IMR-90 (cell line): Measurements from ENCODE around the gene FSIP2. TPM values are rescaled to one million over a fixed set of nuclear protein-coding genes. Genes with fewer than 3 reads are reported as not detected.

Experiments used
- ATAC-seq: fragments of 200-7000 bp; cut with Tn5 transposase; 2 replicates; pipeline ENCODE4 v1.9.1; 2020; ENCODE audit warnings: low read depth, mild to moderate bottlenecking, moderate library complexity
- BruUV-seq: library from RNA; stranded (reverse); fragments of 400-500 nt; replicated peaks from 2 replicates; lab custom pipeline; 2021; lab: Mats Ljungman, UMichigan
- CTCF ChIA-PET: fragments of 300-600 bp; formaldehyde crosslinking; extraction: SDS; loops from one replicate; lab custom pipeline; 2021; ENCODE audit warnings: antibody characterized with exemption; lab: Yijun Ruan, JAX
- POLR2A ChIA-PET: fragments of 300-600 bp; sonication (Branson Sonifier 250); formaldehyde crosslinking; loops from one replicate; lab custom pipeline; 2022; ENCODE audit warnings: antibody characterized with exemption; ENCODE audit not compliant: unreplicated experiment; lab: Charles Lee
- DNase-seq: peaks from one replicate; pipeline ENCODE4 v3.0.0; 2013
- H2AFZ ChIP-seq: replicated peaks from 2 replicates; pipeline ENCODE3; 2013; ENCODE audit warnings: low read length, mild to moderate bottlenecking; ENCODE audit not compliant: poor library complexity
- H2AK5ac ChIP-seq: 2 replicates; pipeline ENCODE4 v1.6.1; 2013; ENCODE audit warnings: low read depth, low read length, inconsistent platforms
- H2AK9ac ChIP-seq: replicated peaks from 2 replicates; pipeline ENCODE3; 2013; ENCODE audit warnings: mild to moderate bottlenecking, low read depth, low read length, moderate library complexity; ENCODE audit not compliant: poor library complexity
- H2BK120ac ChIP-seq: 2 replicates; pipeline ENCODE4 v1.6.1; 2013; ENCODE audit warnings: low read depth, low read length, inconsistent platforms
- H2BK15ac ChIP-seq: 3 replicates; pipeline ENCODE4 v1.6.1; 2013; ENCODE audit warnings: low read depth, low read length, inconsistent platforms
- H2BK20ac ChIP-seq: 2 replicates; pipeline ENCODE4 v1.6.1; 2013; ENCODE audit warnings: low read depth, mild to moderate bottlenecking, inconsistent platforms, low read length, moderate library complexity
- H2BK5ac ChIP-seq: 2 replicates; pipeline ENCODE4 v1.6.1; 2013; ENCODE audit warnings: mild to moderate bottlenecking, low read depth, low read length, inconsistent platforms; ENCODE audit not compliant: poor library complexity, severe bottlenecking
- H3K14ac ChIP-seq: replicated peaks from 2 replicates; pipeline ENCODE4 v1.6.1; 2013; ENCODE audit warnings: low read depth, low read length, inconsistent platforms
- H3K18ac ChIP-seq: 2 replicates; pipeline ENCODE4 v1.6.1; 2013; ENCODE audit warnings: low read depth, low read length, control low read depth
- H3K23ac ChIP-seq: 2 replicates; pipeline ENCODE4 v1.6.1; 2013; ENCODE audit warnings: low read depth, low read length, inconsistent platforms
- H3K27ac ChIP-seq: 2 replicates; pipeline ENCODE4 v1.5.1; 2013; ENCODE audit warnings: mild to moderate bottlenecking, control low read depth, low read length; ENCODE audit not compliant: insufficient read depth
- H3K27me3 ChIP-seq: 2 replicates; pipeline ENCODE4 v1.6.1; 2013; ENCODE audit warnings: low read length; ENCODE audit not compliant: control insufficient read depth, insufficient read depth
- H3K36me3 ChIP-seq: 2 replicates; pipeline ENCODE4 v1.6.1; 2013; ENCODE audit warnings: low read length, mixed read lengths; ENCODE audit not compliant: control insufficient read depth, insufficient read depth
- H3K4ac ChIP-seq: 2 replicates; pipeline ENCODE4 v1.6.1; 2013; ENCODE audit warnings: low read depth, low read length, inconsistent platforms
- H3K4me1 ChIP-seq: 2 replicates; pipeline ENCODE4 v1.6.1; 2013; ENCODE audit warnings: low read length, mixed read lengths; ENCODE audit not compliant: control insufficient read depth, insufficient read depth
- H3K4me2 ChIP-seq: 2 replicates; pipeline ENCODE4 v1.6.1; 2013; ENCODE audit warnings: low read depth, mild to moderate bottlenecking, control low read depth, low read length, moderate library complexity
- H3K4me3 ChIP-seq: 2 replicates; pipeline ENCODE4 v1.5.1; 2013; ENCODE audit warnings: low read depth, mild to moderate bottlenecking, control low read depth, low read length, moderate library complexity; ENCODE audit not compliant: insufficient read depth
- H3K56ac ChIP-seq: 2 replicates; pipeline ENCODE4 v1.6.1; 2013; ENCODE audit warnings: low read length, inconsistent platforms; ENCODE audit not compliant: insufficient read depth; ENCODE audit errors: extremely low read depth
- H3K79me1 ChIP-seq, 2 experiments: 2 replicates each; pipeline ENCODE4 v1.6.1; 2013; ENCODE audit warnings: low read length in 2 of 2, inconsistent platforms in 1 of 2, low read depth in 1 of 2
- H3K9ac ChIP-seq: 2 replicates; pipeline ENCODE4 v1.6.1; 2013; ENCODE audit warnings: low read depth, low read length, control low read depth
- H3K9me1 ChIP-seq: 2 replicates; pipeline ENCODE4 v1.6.1; 2013; ENCODE audit warnings: low read length, inconsistent platforms; ENCODE audit not compliant: insufficient read depth
- H3K9me3 ChIP-seq: 2 replicates; pipeline ENCODE4 v1.6.1; 2013; ENCODE audit warnings: low read length; ENCODE audit not compliant: control insufficient read depth, insufficient read depth
- H4K20me1 ChIP-seq: 2 replicates; pipeline ENCODE4 v1.6.1; 2013; ENCODE audit warnings: low read length, inconsistent platforms; ENCODE audit not compliant: insufficient read depth
- H4K5ac ChIP-seq: 2 replicates; pipeline ENCODE4 v1.6.1; 2013; ENCODE audit warnings: mild to moderate bottlenecking, low read depth, low read length, control low read depth
- H4K8ac ChIP-seq, 2 experiments: 2 replicates each; pipeline ENCODE4 v1.6.1; 2013; ENCODE audit warnings: low read depth in 2 of 2, low read length in 2 of 2, control low read depth in 1 of 2, inconsistent platforms in 1 of 2
- H4K91ac ChIP-seq: 2 replicates; pipeline ENCODE4 v1.6.1; 2013; ENCODE audit warnings: low read depth, low read length, inconsistent platforms; ENCODE audit not compliant: insufficient read depth
- BHLHE40 ChIP-seq: fragments of 150-350 bp; IDR thresholded peaks from 2 replicates; pipeline ENCODE4 v1.6.1; 2016; ENCODE audit warnings: mild to moderate bottlenecking, low read depth, low read length
- CTCF ChIP-seq: conservative IDR thresholded peaks from 2 replicates; pipeline ENCODE4 v1.5.1; 2012; ENCODE audit warnings: mild to moderate bottlenecking, low read depth, low read length, improper control_type of control experiment
- NFE2L2 ChIP-seq: fragments of 150-350 bp; IDR thresholded peaks from 2 replicates; pipeline ENCODE4 v1.6.1; 2016; ENCODE audit warnings: low read depth, mild to moderate bottlenecking, low read length
- RCOR1 ChIP-seq: IDR thresholded peaks from 2 replicates; pipeline ENCODE4 v1.6.1; 2012; ENCODE audit warnings: mild to moderate bottlenecking, low read length, improper control_type of control experiment; ENCODE audit not compliant: insufficient replicate concordance
- SMC3 ChIP-seq: fragments of 150-350 bp; IDR thresholded peaks from 2 replicates; pipeline ENCODE4 v1.6.1; 2016; ENCODE audit warnings: low read depth, mild to moderate bottlenecking, antibody characterized with exemption, low read length, moderate library complexity
- USF2 ChIP-seq: fragments of 150-350 bp; IDR thresholded peaks from 2 replicates; pipeline ENCODE4 v1.6.1; 2017; ENCODE audit warnings: mild to moderate bottlenecking, antibody characterized with exemption, low read length, low read depth
- dilution Hi-C: fragments of 300-500 bp; cut with HindIII; formaldehyde crosslinking; loops from one replicate; pipeline ENCODE4 v1.14.3; 2018; ENCODE audit warnings: low sequenced_read_pairs; ENCODE audit not compliant: unreplicated experiment
- in situ Hi-C: fragments of 300-500 bp; cut with MboI; formaldehyde crosslinking; loops from 3 replicates; pipeline ENCODE4 v1.14.3; 2019; ENCODE audit warnings: low sequenced_read_pairs, inconsistent platforms, mixed read lengths
- intact Hi-C: fragments of 100-400 bp; cut with micrococcal nuclease; formaldehyde crosslinking; loops from 2 replicates; pipeline ENCODE4 v1.10.0; 2022
- polyA plus RNA-seq, 3 experiments: library from polyadenylated mRNA; depleted of rRNA; stranded (reverse); fragments of >200 nt; gene quantifications; 2 replicates each; pipeline ENCODE4 v1.2.3, GENCODE V29; 2012; ENCODE audit warnings: low replicate concordance in 1 of 3
- total RNA-seq: library from RNA; depleted of rRNA; stranded (reverse); fragments of >200 nt; gene quantifications from 2 replicates; pipeline ENCODE4 v1.2.3, GENCODE V29; 2012

FSIP2 gene
- total and polyA plus RNA-seq, 2 of the 4 experiments (the other 2 are of a cell fraction) = under 0.01 to 0.02 TPM

GRCh38 chr2:185857691-185858090 lies 119.1 kb downstream of the FSIP2 start:
- H4K91ac ChIP-seq = no peak overlapping the region
- H2BK20ac ChIP-seq = no peak overlapping the region
- ChIA-PET CTCF (no interaction called here), POLR2A (no interaction called here)
- dilution Hi-C loops (no loop called here), in situ Hi-C loops (no loop called here), intact Hi-C loops (no loop called here)
- H2AFZ ChIP-seq = no peak overlapping the region
- no peak overlapping the region for H3K14ac ChIP-seq
- no peak overlapping the region for H3K4me2 ChIP-seq
- H2BK15ac ChIP-seq = no peak overlapping the region
- H4K5ac ChIP-seq = no peak overlapping the region
- no peak overlapping the region for H3K4me3 ChIP-seq
- DNase-seq (no peak), ATAC-seq (no peak)
- H3K79me1 ChIP-seq = no peaks in the 10 kb centered on the region
- H3K4me1 ChIP-seq = no peaks in the 10 kb centered on the region
- H3K9me3 ChIP-seq = peaks cover 7% of the 10 kb centered on the region
- H4K20me1 ChIP-seq = no peaks in the 10 kb centered on the region
- no peak overlapping the region for H2BK5ac ChIP-seq
- no TSS peak for BruUV-seq
- no peak overlapping the region for H4K8ac ChIP-seq
- H2AK5ac ChIP-seq = no peak overlapping the region
- H3K9ac ChIP-seq = no peak overlapping the region
- H3K18ac ChIP-seq = no peak overlapping the region
- H3K4ac ChIP-seq = no peak overlapping the region
- TF ChIP-seq BHLHE40 = no peak
- no peak for TF ChIP-seq USF2
- TF ChIP-seq NFE2L2 = no peak
- TF ChIP-seq RCOR1 = no peak
- TF ChIP-seq SMC3 = no peak
- no peak for TF ChIP-seq CTCF
- H3K27me3 ChIP-seq = no peaks in the 10 kb centered on the region
- no peak overlapping the region for H3K23ac ChIP-seq
- H2BK120ac ChIP-seq = no peak overlapping the region
- H3K36me3 ChIP-seq = no peaks in the 10 kb centered on the region
- H3K9me1 ChIP-seq = no peaks in the 10 kb centered on the region
- no peak overlapping the region for H2AK9ac ChIP-seq
- no peak overlapping the region for H3K56ac ChIP-seq
- H3K27ac ChIP-seq = no peak overlapping the region
